PC-3 (cell line): ENCODE measurements around the gene CR1. TPM values are rescaled to one million over a fixed set of nuclear protein-coding genes. Genes with fewer than 3 reads are reported as not detected.

Source experiments
- ATAC-seq: fragments of 200-7000 bp; cut with Tn5 transposase; 2 replicates; pipeline ENCODE4 v1.9.1; 2020; ENCODE audit warnings: mild to moderate bottlenecking, moderate library complexity
- BruUV-seq: library from RNA; stranded (reverse); fragments of 400-500 nt; replicated peaks from 2 replicates; lab custom pipeline; 2021; lab: Mats Ljungman, UMichigan
- CTCF ChIA-PET: fragments of 300-600 bp; sonication (Branson Sonifier 250); formaldehyde crosslinking; loops from one replicate; lab custom pipeline; 2022; ENCODE audit warnings: antibody characterized with exemption; lab: Charles Lee
- POLR2A ChIA-PET: fragments of 300-600 bp; sonication (Branson Sonifier 250); formaldehyde crosslinking; loops from one replicate; lab custom pipeline; 2022; ENCODE audit warnings: antibody characterized with exemption; ENCODE audit not compliant: unreplicated experiment; lab: Charles Lee
- DNase-seq: peaks from one replicate; pipeline ENCODE4 v3.0.0-alpha.2; 2015
- H2AFZ ChIP-seq: fragments of 300-600 bp; sonication (generic); 2 replicates; pipeline ENCODE4 v1.6.0; 2016; ENCODE audit warnings: antibody characterized with exemption, low read length
- H3F3A ChIP-seq: fragments of 300-600 bp; sonication (generic); one replicate; pipeline ENCODE4 v1.6.0; 2017; ENCODE audit warnings: antibody characterized with exemption, low read length, control low read depth, mild to moderate bottlenecking; ENCODE audit not compliant: unreplicated experiment
- H3K27ac ChIP-seq: fragments of 300-600 bp; sonication (generic); 2 replicates; pipeline ENCODE4 v1.5.1; 2016; ENCODE audit warnings: mild to moderate bottlenecking, low read length
- H3K27me3 ChIP-seq: fragments of 300-600 bp; sonication (generic); 2 replicates; pipeline ENCODE4 v1.6.1; 2016; ENCODE audit warnings: low read length, mixed read lengths
- H3K36me3 ChIP-seq: fragments of 300-600 bp; sonication (generic); 2 replicates; pipeline ENCODE4 v1.6.1; 2016; ENCODE audit warnings: low read depth, mixed run types, low read length, mixed read lengths
- H3K4me1 ChIP-seq: fragments of 300-600 bp; sonication (generic); 2 replicates; pipeline ENCODE4 v1.5.1; 2016; ENCODE audit warnings: low read length; ENCODE audit not compliant: insufficient read depth
- H3K4me2 ChIP-seq: fragments of 300-600 bp; sonication (generic); 2 replicates; pipeline ENCODE4 v1.6.0; 2016; ENCODE audit warnings: low read length
- H3K4me3 ChIP-seq: fragments of 300-600 bp; sonication (generic); 2 replicates; pipeline ENCODE4 v1.5.1; 2016; ENCODE audit warnings: mild to moderate bottlenecking, low read length, mixed read lengths
- H3K79me2 ChIP-seq: fragments of 300-600 bp; sonication (generic); 2 replicates; pipeline ENCODE4 v1.6.1; 2017; ENCODE audit warnings: low read length, mixed read lengths
- H3K9ac ChIP-seq: fragments of 300-600 bp; sonication (generic); 2 replicates; pipeline ENCODE4 v1.6.0; 2016; ENCODE audit warnings: mild to moderate bottlenecking, low read length
- H3K9me2 ChIP-seq: fragments of 300-600 bp; sonication (generic); replicated peaks from 2 replicates; pipeline ENCODE4 v1.6.1; 2016; ENCODE audit warnings: mixed run types, low read length, mixed read lengths
- H3K9me3 ChIP-seq: fragments of 300-600 bp; sonication (generic); 2 replicates; pipeline ENCODE4 v1.6.1; 2016; ENCODE audit warnings: low read length, mixed read lengths
- H4K20me1 ChIP-seq: fragments of 300-600 bp; sonication (generic); 2 replicates; pipeline ENCODE4 v1.6.1; 2016; ENCODE audit warnings: low read length, mixed read lengths
- EZH2 ChIP-seq: fragments of 300-600 bp; sonication (generic); IDR thresholded peaks from one replicate; pipeline ENCODE4 v1.6.1; 2017; ENCODE audit warnings: antibody characterized with exemption, mild to moderate bottlenecking, low read length; ENCODE audit not compliant: unreplicated experiment
- EZH2phosphoT487 ChIP-seq: fragments of 300-600 bp; sonication (generic); IDR thresholded peaks from 2 replicates; pipeline ENCODE4 v1.6.1; 2018; ENCODE audit warnings: mild to moderate bottlenecking, antibody characterized with exemption, low read length, borderline replicate concordance
- intact Hi-C: fragments of 100-400 bp; cut with micrococcal nuclease; formaldehyde crosslinking; loops from 2 replicates; pipeline ENCODE4 v1.9.0; 2023
- total RNA-seq: library from RNA; depleted of rRNA; stranded (reverse); fragments of >200 nt; gene quantifications from 2 replicates; pipeline ENCODE4 v1.2.3, GENCODE V29; 2014
- TF ChIP-seq, protein P1 (sequence below): fragments of 300-600 bp; sonication (generic); conservative IDR thresholded peaks from 2 replicates; pipeline ENCODE4 v1.5.1; 2017; ENCODE audit warnings: antibody characterized with exemption, low read depth, mild to moderate bottlenecking, low read length

The CR1 gene
- total RNA-seq, 1 experiment from 2014 or later: not detected

GRCh38 chr1:207646944-207647579 lies 151.1 kb downstream of the CR1 start:
- Histone ChIP-seq H2AFZ (no peak overlapping the region), H3K9me3 (no peaks in the 10 kb centered on the region), H3K36me3 (no peaks in the 10 kb centered on the region), H3K9ac (no peak overlapping the region), H3F3A (no peaks in the 10 kb centered on the region), H3K4me2 (no peak overlapping the region), H3K9me2 (no peaks in the 10 kb centered on the region), H3K27ac (no peak overlapping the region), H3K79me2 (no peaks in the 10 kb centered on the region), H3K4me3 (no peak overlapping the region), H3K27me3 (peaks cover 70% of the 10 kb centered on the region), H4K20me1 (no peaks in the 10 kb centered on the region), H3K4me1 (no peaks in the 10 kb centered on the region)
- CTCF ChIA-PET: no interaction called here
- BruUV-seq: no TSS peak
- POLR2A ChIA-PET: no interaction called here
- no peak for ATAC-seq
- no peak for TF ChIP-seq EZH2
- no peak for TF ChIP-seq EZH2phosphoT487
- intact Hi-C loops: no loop called here
- no peak for DNase-seq

- intact Hi-C loops: no loop called here
- Histone ChIP-seq H3K9me2 (no peaks in the 10 kb centered on the region), H3K27me3 (peaks cover 69% of the 10 kb centered on the region), H2AFZ (no peak overlapping the region), H3K4me2 (no peak overlapping the region), H3K79me2 (no peaks in the 10 kb centered on the region), H3K9me3 (no peaks in the 10 kb centered on the region), H4K20me1 (no peaks in the 10 kb centered on the region), H3K4me3 (no peak overlapping the region), H3K9ac (no peak overlapping the region), H3K4me1 (no peaks in the 10 kb centered on the region), H3K27ac (no peak overlapping the region), H3F3A (no peaks in the 10 kb centered on the region), H3K36me3 (no peaks in the 10 kb centered on the region)
- ChIA-PET CTCF (no interaction called here), POLR2A (no interaction called here)
- DNase-seq: no peak
- BruUV-seq: no TSS peak
- no peak for ATAC-seq
- TF ChIP-seq, protein P1, sequence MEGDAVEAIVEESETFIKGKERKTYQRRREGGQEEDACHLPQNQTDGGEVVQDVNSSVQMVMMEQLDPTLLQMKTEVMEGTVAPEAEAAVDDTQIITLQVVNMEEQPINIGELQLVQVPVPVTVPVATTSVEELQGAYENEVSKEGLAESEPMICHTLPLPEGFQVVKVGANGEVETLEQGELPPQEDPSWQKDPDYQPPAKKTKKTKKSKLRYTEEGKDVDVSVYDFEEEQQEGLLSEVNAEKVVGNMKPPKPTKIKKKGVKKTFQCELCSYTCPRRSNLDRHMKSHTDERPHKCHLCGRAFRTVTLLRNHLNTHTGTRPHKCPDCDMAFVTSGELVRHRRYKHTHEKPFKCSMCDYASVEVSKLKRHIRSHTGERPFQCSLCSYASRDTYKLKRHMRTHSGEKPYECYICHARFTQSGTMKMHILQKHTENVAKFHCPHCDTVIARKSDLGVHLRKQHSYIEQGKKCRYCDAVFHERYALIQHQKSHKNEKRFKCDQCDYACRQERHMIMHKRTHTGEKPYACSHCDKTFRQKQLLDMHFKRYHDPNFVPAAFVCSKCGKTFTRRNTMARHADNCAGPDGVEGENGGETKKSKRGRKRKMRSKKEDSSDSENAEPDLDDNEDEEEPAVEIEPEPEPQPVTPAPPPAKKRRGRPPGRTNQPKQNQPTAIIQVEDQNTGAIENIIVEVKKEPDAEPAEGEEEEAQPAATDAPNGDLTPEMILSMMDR: no peak
- TF ChIP-seq EZH2phosphoT487 (no peak), EZH2 (no peak)
Observed at GRCh38 chr1:207647671-207648333, 151.8 kb downstream of the CR1 start.

DNA sequence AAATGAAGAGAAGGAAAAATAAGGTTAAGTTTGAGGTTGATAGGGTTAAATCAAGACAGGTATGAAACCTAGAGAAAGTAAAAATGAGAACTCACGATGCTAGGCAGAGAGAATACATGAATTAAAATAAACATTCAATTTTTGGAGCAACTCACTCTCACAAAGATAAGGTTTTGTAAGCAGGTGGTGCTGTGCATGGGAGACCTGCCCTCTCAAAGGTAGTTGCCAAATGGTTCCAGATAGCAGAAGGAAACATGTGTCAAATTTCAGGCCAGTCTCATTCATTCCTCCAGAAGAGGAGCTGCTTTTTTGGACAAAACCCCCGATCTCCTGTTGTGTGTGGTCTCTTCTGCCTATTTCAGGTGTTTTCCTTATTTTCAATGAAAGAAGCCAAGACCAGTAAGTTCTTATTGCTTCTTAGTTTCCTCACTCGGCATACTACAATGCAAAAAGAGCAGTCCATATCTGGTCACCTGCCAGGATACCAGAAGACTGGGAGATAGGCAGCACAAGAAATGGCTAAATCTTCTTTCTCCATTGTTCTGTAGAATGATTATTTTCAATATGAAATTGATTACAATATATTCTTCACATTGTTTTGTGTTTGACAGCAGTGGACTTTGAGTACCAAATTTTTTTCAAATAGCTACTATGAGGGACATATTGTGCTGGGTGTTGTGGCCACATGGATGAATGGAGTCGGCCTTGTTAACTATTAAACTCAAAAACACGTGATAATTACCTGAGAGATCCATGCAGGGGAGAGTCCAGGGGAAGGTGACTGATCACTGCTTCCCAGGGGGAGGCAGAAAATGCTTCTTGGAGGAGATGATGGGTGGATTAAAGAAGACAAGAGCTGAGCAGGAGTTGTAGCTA lies 152.6 kb downstream of the CR1 start:
- no peak for ATAC-seq
- Histone ChIP-seq H3K4me2 (no peak overlapping the region), H2AFZ (no peak overlapping the region), H3K4me3 (no peak overlapping the region), H3K27ac (no peak overlapping the region), H4K20me1 (no peaks in the 10 kb centered on the region), H3K9me3 (no peaks in the 10 kb centered on the region), H3K4me1 (no peaks in the 10 kb centered on the region), H3K9me2 (no peaks in the 10 kb centered on the region), H3F3A (no peaks in the 10 kb centered on the region), H3K9ac (no peak overlapping the region), H3K36me3 (no peaks in the 10 kb centered on the region), H3K27me3 (peaks cover 69% of the 10 kb centered on the region), H3K79me2 (no peaks in the 10 kb centered on the region)
- no TSS peak for BruUV-seq
- POLR2A ChIA-PET: no interaction called here
- TF ChIP-seq, protein P1: no peak
- TF ChIP-seq EZH2phosphoT487: no peak
- TF ChIP-seq EZH2: no peak
- DNase-seq: no peak
- intact Hi-C loops: no loop called here
- CTCF ChIA-PET: no interaction called here
